ENCODE results near the gene GJD4.

GJD4 gene

DNA sequence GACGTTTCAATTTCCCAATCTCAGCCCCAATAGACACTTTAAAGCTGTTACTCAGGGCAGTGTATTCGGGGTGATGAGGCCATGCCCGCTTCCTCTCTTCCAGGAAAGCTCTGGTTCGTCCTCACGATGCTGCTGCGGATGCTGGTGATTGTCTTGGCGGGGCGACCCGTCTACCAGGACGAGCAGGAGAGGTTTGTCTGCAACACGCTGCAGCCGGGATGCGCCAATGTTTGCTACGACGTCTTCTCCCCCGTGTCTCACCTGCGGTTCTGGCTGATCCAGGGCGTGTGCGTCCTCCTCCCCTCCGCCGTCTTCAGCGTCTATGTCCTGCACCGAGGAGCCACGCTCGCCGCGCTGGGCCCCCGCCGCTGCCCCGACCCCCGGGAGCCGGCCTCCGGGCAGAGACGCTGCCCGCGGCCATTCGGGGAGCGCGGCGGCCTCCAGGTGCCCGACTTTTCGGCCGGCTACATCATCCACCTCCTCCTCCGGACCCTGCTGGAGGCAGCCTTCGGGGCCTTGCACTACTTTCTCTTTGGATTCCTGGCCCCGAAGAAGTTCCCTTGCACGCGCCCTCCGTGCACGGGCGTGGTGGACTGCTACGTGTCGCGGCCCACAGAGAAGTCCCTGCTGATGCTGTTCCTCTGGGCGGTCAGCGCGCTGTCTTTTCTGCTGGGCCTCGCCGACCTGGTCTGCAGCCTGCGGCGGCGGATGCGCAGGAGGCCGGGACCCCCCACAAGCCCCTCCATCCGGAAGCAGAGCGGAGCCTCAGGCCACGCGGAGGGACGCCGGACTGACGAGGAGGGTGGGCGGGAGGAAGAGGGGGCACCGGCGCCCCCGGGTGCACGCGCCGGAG is 2.6 kb downstream of the GJD4 start:
- no peak for DNase-seq (ENCODE audit: low read depth, low spot score)
- no peak overlapping the region for H3K9ac ChIP-seq (ENCODE audit: insufficient read length, low read depth)
- peaks cover 2% of the 10 kb centered on the region for H3K4me1 ChIP-seq (ENCODE audit: insufficient read depth, insufficient read length)

DNA sequence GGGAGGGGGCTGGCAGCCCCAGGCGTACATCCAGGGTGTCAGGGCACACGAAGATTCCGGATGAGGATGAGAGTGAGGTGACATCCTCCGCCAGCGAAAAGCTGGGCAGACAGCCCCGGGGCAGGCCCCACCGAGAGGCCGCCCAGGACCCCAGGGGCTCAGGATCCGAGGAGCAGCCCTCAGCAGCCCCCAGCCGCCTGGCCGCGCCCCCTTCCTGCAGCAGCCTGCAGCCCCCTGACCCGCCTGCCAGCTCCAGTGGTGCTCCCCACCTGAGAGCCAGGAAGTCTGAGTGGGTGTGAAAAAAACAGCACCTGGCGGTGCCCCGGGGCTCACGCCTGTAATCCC is 3.2 kb downstream of the GJD4 start:
- peaks cover 2% of the 10 kb centered on the region for H3K4me1 ChIP-seq (ENCODE audit: insufficient read depth, insufficient read length)
- no peaks in the 10 kb centered on the region for H3K27me3 ChIP-seq (ENCODE audit: insufficient read depth, insufficient read length)
- no peak overlapping the region for H3K4me3 ChIP-seq (ENCODE audit: insufficient read length, low read depth)
- no peaks in the 10 kb centered on the region for H3K36me3 ChIP-seq (ENCODE audit: insufficient read depth, insufficient read length, low read length)
- H3K9ac ChIP-seq (ENCODE audit: insufficient read length, low read depth), result no peak overlapping the region
- no peak for TF ChIP-seq YY1 (IDR thresholded peaks at IDR 0.05; ENCODE audit: insufficient read depth, insufficient read length)
- no peak for TF ChIP-seq ZNF274 (IDR thresholded peaks at IDR 0.05; ENCODE audit: low read depth, low read length)
- TF ChIP-seq SUZ12 (IDR thresholded peaks at IDR 0.05; ENCODE audit: extremely low read depth, insufficient read depth, insufficient read length), result no peak
- H3K9me3 ChIP-seq (ENCODE audit: insufficient read depth, low read length), result no peaks in the 10 kb centered on the region
- no peak for DNase-seq (ENCODE audit: low read depth, low spot score)

More for the DNA sequence above, 2.6 kb downstream of the GJD4 start:
- H3K27me3 ChIP-seq (ENCODE audit: insufficient read depth, insufficient read length), result no peaks in the 10 kb centered on the region
- H3K36me3 ChIP-seq (ENCODE audit: insufficient read depth, insufficient read length, low read length), result no peaks in the 10 kb centered on the region
- H3K9me3 ChIP-seq (ENCODE audit: insufficient read depth, low read length), result no peaks in the 10 kb centered on the region
- no peak for TF ChIP-seq SUZ12 (IDR thresholded peaks at IDR 0.05; ENCODE audit: extremely low read depth, insufficient read depth, insufficient read length)
- no peak for TF ChIP-seq YY1 (IDR thresholded peaks at IDR 0.05; ENCODE audit: insufficient read depth, insufficient read length)
- no peak for TF ChIP-seq ZNF274 (IDR thresholded peaks at IDR 0.05; ENCODE audit: low read depth, low read length)
- H3K4me3 ChIP-seq (ENCODE audit: insufficient read length, low read depth), result no peak overlapping the region

DNA sequence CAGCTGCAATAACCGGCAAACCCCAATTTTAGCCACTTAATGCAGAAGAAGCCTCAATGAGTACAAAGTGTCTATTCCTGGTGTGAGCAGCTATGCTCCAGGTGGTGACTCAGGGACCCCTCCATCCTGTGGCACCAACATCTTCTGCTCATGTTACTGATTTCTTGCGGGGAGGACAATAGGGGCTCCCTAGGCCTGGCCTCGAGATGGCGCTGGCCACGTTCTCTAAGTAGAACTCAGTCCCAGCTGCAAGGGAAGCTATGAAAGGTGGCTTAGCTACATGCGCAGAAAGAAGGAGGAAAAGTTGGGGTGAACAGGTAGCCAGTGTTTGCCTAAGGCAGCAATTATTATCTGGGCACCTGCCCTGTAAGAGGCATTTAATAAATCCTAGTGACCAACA is 6.6 kb downstream of the GJD4 start:
- no peak overlapping the region for H3K9ac ChIP-seq (ENCODE audit: insufficient read length, low read depth)
- H3K9me3 ChIP-seq (ENCODE audit: insufficient read depth, low read length), result no peaks in the 10 kb centered on the region
- no peaks in the 10 kb centered on the region for H3K4me1 ChIP-seq (ENCODE audit: insufficient read depth, insufficient read length)
- no peaks in the 10 kb centered on the region for H3K27me3 ChIP-seq (ENCODE audit: insufficient read depth, insufficient read length)
- no peak for TF ChIP-seq YY1 (IDR thresholded peaks at IDR 0.05; ENCODE audit: insufficient read depth, insufficient read length)
- TF ChIP-seq SUZ12 (IDR thresholded peaks at IDR 0.05; ENCODE audit: extremely low read depth, insufficient read depth, insufficient read length), result no peak
- no peak for TF ChIP-seq ZNF274 (IDR thresholded peaks at IDR 0.05; ENCODE audit: low read depth, low read length)
- H3K36me3 ChIP-seq (ENCODE audit: insufficient read depth, insufficient read length, low read length), result no peaks in the 10 kb centered on the region
- no peak overlapping the region for H3K4me3 ChIP-seq (ENCODE audit: insufficient read length, low read depth)
- DNase-seq (ENCODE audit: low read depth, low spot score), result no peak

DNA sequence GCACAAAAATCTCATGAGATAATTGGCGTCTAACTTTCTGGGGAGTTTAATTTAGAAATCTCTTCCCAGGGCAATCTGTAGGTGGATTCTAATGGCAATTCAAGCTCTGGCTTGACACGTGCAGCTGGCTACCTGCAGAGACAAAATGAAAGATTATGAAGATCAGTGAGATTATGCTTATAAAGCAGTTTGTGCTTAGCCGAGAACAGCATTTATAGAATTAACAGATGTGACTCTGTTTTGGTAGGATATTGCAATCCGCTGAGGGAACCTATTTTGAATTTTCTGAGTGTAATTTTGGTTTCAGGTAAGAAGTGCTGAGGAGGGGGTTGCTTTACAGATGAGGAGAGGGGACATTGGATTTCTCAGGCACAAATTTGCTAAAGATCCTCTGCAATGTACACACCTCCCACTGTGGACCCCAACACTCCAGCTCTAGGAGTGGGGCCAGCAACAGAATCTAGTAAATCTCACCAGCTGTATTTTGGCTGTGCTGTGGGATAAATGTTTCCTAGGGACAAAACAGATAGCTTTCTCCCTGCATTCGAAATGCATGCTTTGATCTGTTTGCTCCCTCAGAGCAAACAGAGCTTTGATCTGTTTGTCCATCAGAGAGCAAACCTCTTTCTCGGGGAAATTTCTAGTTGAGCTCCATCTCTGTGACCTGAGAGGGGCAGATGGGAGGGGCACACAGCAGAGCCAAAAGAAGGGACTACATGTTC is 7.4 kb downstream of the GJD4 start:
- Histone ChIP-seq H3K36me3 (ENCODE audit: insufficient read depth, insufficient read length, low read length) (no peaks in the 10 kb centered on the region), H3K27me3 (ENCODE audit: insufficient read depth, insufficient read length) (no peaks in the 10 kb centered on the region), H3K9me3 (ENCODE audit: insufficient read depth, low read length) (no peaks in the 10 kb centered on the region), H3K4me1 (ENCODE audit: insufficient read depth, insufficient read length) (no peaks in the 10 kb centered on the region), H3K9ac (ENCODE audit: insufficient read length, low read depth) (no peak overlapping the region), H3K4me3 (ENCODE audit: insufficient read length, low read depth) (no peak overlapping the region)
- TF ChIP-seq SUZ12 (IDR thresholded peaks at IDR 0.05; ENCODE audit: extremely low read depth, insufficient read depth, insufficient read length), result no peak
- TF ChIP-seq YY1 (IDR thresholded peaks at IDR 0.05; ENCODE audit: insufficient read depth, insufficient read length), result no peak
- TF ChIP-seq ZNF274 (IDR thresholded peaks at IDR 0.05; ENCODE audit: low read depth, low read length), result no peak
- no peak for DNase-seq (ENCODE audit: low read depth, low spot score)

GRCh38 chr10:35613107-35613440 is 7.9 kb downstream of the GJD4 start:
- Histone ChIP-seq H3K4me1 (ENCODE audit: insufficient read depth, insufficient read length) (no peaks in the 10 kb centered on the region), H3K4me3 (ENCODE audit: insufficient read length, low read depth) (no peak overlapping the region), H3K27me3 (ENCODE audit: insufficient read depth, insufficient read length) (no peaks in the 10 kb centered on the region), H3K36me3 (ENCODE audit: insufficient read depth, insufficient read length, low read length) (no peaks in the 10 kb centered on the region), H3K9me3 (ENCODE audit: insufficient read depth, low read length) (no peaks in the 10 kb centered on the region), H3K9ac (ENCODE audit: insufficient read length, low read depth) (no peak overlapping the region)
- no peak for TF ChIP-seq SUZ12 (IDR thresholded peaks at IDR 0.05; ENCODE audit: extremely low read depth, insufficient read depth, insufficient read length)
- no peak for TF ChIP-seq YY1 (IDR thresholded peaks at IDR 0.05; ENCODE audit: insufficient read depth, insufficient read length)
- DNase-seq (ENCODE audit: low read depth, low spot score), result no peak

DNA sequence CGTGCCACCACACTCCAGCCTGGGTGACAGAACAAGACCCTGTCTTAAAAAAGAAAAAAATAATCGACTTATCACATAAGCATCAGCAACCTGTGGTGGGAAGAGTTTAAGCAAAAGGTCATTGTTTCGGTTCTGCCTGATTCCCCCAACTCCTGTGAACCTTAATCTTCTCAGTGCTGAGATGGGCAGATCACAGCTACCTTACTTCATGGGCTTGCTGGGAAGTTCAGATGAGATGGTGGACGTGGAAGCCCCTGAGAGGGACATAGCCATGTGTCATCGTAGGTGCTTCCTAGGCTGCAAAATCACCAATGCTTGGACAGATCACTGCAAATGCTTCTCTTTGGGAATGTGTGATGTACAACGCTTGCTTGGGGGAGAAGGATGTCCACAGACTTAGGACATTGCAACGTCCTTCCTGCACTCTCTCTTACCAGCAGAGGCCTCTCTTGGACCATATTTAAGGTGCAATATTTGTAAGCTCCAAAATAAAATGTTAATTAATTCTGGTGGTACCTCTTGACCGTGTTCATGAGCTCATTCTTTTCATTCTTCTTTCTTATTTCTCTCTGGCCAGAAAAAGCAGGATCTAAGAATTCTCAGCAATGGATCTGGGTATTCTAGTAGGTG is 8.6 kb downstream of the GJD4 start:
- Histone ChIP-seq H3K4me3 (ENCODE audit: insufficient read length, low read depth) (no peak overlapping the region), H3K9me3 (ENCODE audit: insufficient read depth, low read length) (no peaks in the 10 kb centered on the region), H3K4me1 (ENCODE audit: insufficient read depth, insufficient read length) (no peaks in the 10 kb centered on the region), H3K36me3 (ENCODE audit: insufficient read depth, insufficient read length, low read length) (no peaks in the 10 kb centered on the region), H3K9ac (ENCODE audit: insufficient read length, low read depth) (no peak overlapping the region), H3K27me3 (ENCODE audit: insufficient read depth, insufficient read length) (no peaks in the 10 kb centered on the region)
- TF ChIP-seq ZNF274 (IDR thresholded peaks at IDR 0.05; ENCODE audit: low read depth, low read length) (no peak), SUZ12 (IDR thresholded peaks at IDR 0.05; ENCODE audit: extremely low read depth, insufficient read depth, insufficient read length) (no peak), YY1 (IDR thresholded peaks at IDR 0.05; ENCODE audit: insufficient read depth, insufficient read length) (no peak)
- no peak for DNase-seq (ENCODE audit: low read depth, low spot score)

GRCh38 chr10:35614312-35614711 is 9.2 kb downstream of the GJD4 start:
- Histone ChIP-seq H3K4me3 (ENCODE audit: insufficient read length, low read depth) (no peak overlapping the region), H3K9ac (ENCODE audit: insufficient read length, low read depth) (no peak overlapping the region), H3K9me3 (ENCODE audit: insufficient read depth, low read length) (no peaks in the 10 kb centered on the region), H3K27me3 (ENCODE audit: insufficient read depth, insufficient read length) (no peaks in the 10 kb centered on the region), H3K36me3 (ENCODE audit: insufficient read depth, insufficient read length, low read length) (no peaks in the 10 kb centered on the region), H3K4me1 (ENCODE audit: insufficient read depth, insufficient read length) (no peaks in the 10 kb centered on the region)
- no peak for DNase-seq (ENCODE audit: low read depth, low spot score)
- TF ChIP-seq YY1 (IDR thresholded peaks at IDR 0.05; ENCODE audit: insufficient read depth, insufficient read length), result no peak
- no peak for TF ChIP-seq ZNF274 (IDR thresholded peaks at IDR 0.05; ENCODE audit: low read depth, low read length)
- no peak for TF ChIP-seq SUZ12 (IDR thresholded peaks at IDR 0.05; ENCODE audit: extremely low read depth, insufficient read depth, insufficient read length)
